AG09309 (cell line): ENCODE results near the gene ENTREP3.
"Not testable (repeated sequence)": the region's sequence is repeated elsewhere in the genome, so short reads cannot be mapped to it uniquely, and the experiment has no call there.

Source experiments
- DNase-seq: peaks from one replicate; pipeline ENCODE4 v3.0.0-alpha.2; 2010; ENCODE audit warnings: low read depth
- H3K4me3 ChIP-seq: 2 replicates; pipeline ENCODE4 v1.5.1; 2011; ENCODE audit warnings: mild to moderate bottlenecking, low read depth, low read length, moderate library complexity; ENCODE audit not compliant: control insufficient read depth
- CTCF ChIP-seq: IDR thresholded peaks from 2 replicates; pipeline ENCODE4 v1.5.1; 2011; ENCODE audit warnings: mild to moderate bottlenecking, low read depth, low read length, inconsistent platforms; ENCODE audit not compliant: insufficient read depth, control insufficient read depth; ENCODE audit errors: missing control alignments

The ENTREP3 gene

GRCh38 chr1:155297384-155297783, 42.1 kb upstream of the ENTREP3 start:
- no peak overlapping the region for H3K4me3 ChIP-seq
- no peak for TF ChIP-seq CTCF
- DNase-seq, result no peak

- TF ChIP-seq CTCF, result no peak
Measured at GRCh38 chr1:155296661-155297060, 41.4 kb upstream of the ENTREP3 start.

GRCh38 chr1:155295942-155296267, 40.6 kb upstream of the ENTREP3 start:
- DNase-seq, result no peak
- no peak overlapping the region for H3K4me3 ChIP-seq
- TF ChIP-seq CTCF, result no peak

More at GRCh38 chr1:155296661-155297060, 41.4 kb upstream of the ENTREP3 start:
- DNase-seq, result no peak
- no peak overlapping the region for H3K4me3 ChIP-seq

GRCh38 chr1:155295183-155295941, 40.1 kb upstream of the ENTREP3 start:
- DNase-seq, result no peak
- no peak for TF ChIP-seq CTCF
- no peak overlapping the region for H3K4me3 ChIP-seq

GRCh38 chr1:155294520-155295182, 39.4 kb upstream of the ENTREP3 start:
- no peak for TF ChIP-seq CTCF
- no peak overlapping the region for H3K4me3 ChIP-seq

GRCh38 chr1:155293086-155293749, 37.9 kb upstream of the ENTREP3 start:
- no peak for TF ChIP-seq CTCF

More at GRCh38 chr1:155294520-155295182, 39.4 kb upstream of the ENTREP3 start:
- no peak for DNase-seq

GRCh38 chr1:155291006-155291405, 35.7 kb upstream of the ENTREP3 start:
- H3K4me3 ChIP-seq, DNase-seq: not testable (repeated sequence)

More at GRCh38 chr1:155293086-155293749, 37.9 kb upstream of the ENTREP3 start:
- DNase-seq, result no peak
- H3K4me3 ChIP-seq, result no peak overlapping the region
